A549 (cell line): ENCODE data around the gene ALOX15B. TPM values are rescaled to one million over a fixed set of nuclear protein-coding genes. Genes with fewer than 3 reads are reported as not detected.

Experiments used
- ATAC-seq, 2 experiments: fragments of 200-7000 bp in 1 of 2; fragments of >200 bp in 1 of 2; cut with Nextera tagmentation in 1 of 2; cut with Tn5 transposase in 1 of 2; 3 replicates each; pipeline versions ENCODE4 v1.8.0 to v1.9.1; 2018 to 2020; ENCODE audit warnings: mild to moderate bottlenecking in 1 of 2, moderate library complexity in 1 of 2
- CTCF ChIA-PET: fragments of 300-600 bp; sonication (Branson Sonifier 250); formaldehyde crosslinking; extraction: SDS; loops from one replicate; lab custom pipeline; 2021; ENCODE audit warnings: antibody characterized with exemption, inconsistent platforms; lab: Yijun Ruan, JAX
- POLR2A ChIA-PET: fragments of 350-600 bp; formaldehyde crosslinking; extraction: SDS; loops from one replicate; lab custom pipeline; 2021; ENCODE audit warnings: antibody characterized with exemption, inconsistent platforms; lab: Yijun Ruan, JAX
- DNase-seq, 2 experiments: peaks; one replicate each; pipeline versions ENCODE4 v3.0.0 to v3.0.0-alpha.2; 2011 to 2016; ENCODE audit warnings: low read depth in 1 of 2, low spot score in 1 of 2
- FAIRE-seq: peaks from 2 replicates; lab custom pipeline; 2011; peaks lifted over from hg19 to GRCh38; lab: Jason Lieb, UNC
- H3K27ac ChIP-seq, 2 experiments: fragments of >200 bp; sonication (Bioruptor Twin); formaldehyde crosslinking; 3 replicates each; pipeline ENCODE4 v1.5.1; 2016 to 2017
- H3K4me1 ChIP-seq: fragments of >200 bp; sonication (Bioruptor Twin); formaldehyde crosslinking; 3 replicates; pipeline ENCODE4 v1.6.1; 2016
- H3K4me2 ChIP-seq: fragments of >200 bp; sonication (Bioruptor Twin); formaldehyde crosslinking; 3 replicates; pipeline ENCODE4 v1.6.1; 2016
- H3K4me3 ChIP-seq: fragments of >200 bp; sonication (Bioruptor Twin); formaldehyde crosslinking; 3 replicates; pipeline ENCODE4 v1.5.1; 2016
- H3K9me3 ChIP-seq: fragments of >200 bp; sonication (Bioruptor Twin); formaldehyde crosslinking; 3 replicates; pipeline ENCODE4 v1.6.1; 2016
- BCL3 ChIP-seq: fragments of >200 bp; sonication (Bioruptor Twin); formaldehyde crosslinking; IDR thresholded peaks from 3 replicates; pipeline ENCODE4 v1.6.1; 2016
- BHLHE40 ChIP-seq: IDR thresholded peaks from 2 replicates; pipeline ENCODE4 v1.6.1; 2012; ENCODE audit warnings: low read depth, low read length, inconsistent platforms
- EHMT2 ChIP-seq: fragments of 200-600 bp; sonication (generic); IDR thresholded peaks from 2 replicates; pipeline ENCODE4 v1.6.1; 2016; ENCODE audit warnings: antibody characterized with exemption, low read depth, mild to moderate bottlenecking, moderate library complexity
- ELK1 ChIP-seq: fragments of 150-350 bp; IDR thresholded peaks from 2 replicates; pipeline ENCODE4 v1.6.1; 2014; ENCODE audit warnings: low read depth, mild to moderate bottlenecking, low read length
- EP300 ChIP-seq, 2 experiments: fragments of >200 bp; sonication (Bioruptor Twin); formaldehyde crosslinking; IDR thresholded peaks; 2 replicates in 1 of 2; 3 replicates in 1 of 2; pipeline ENCODE4 v1.6.1; 2016 to 2017
- FOSB ChIP-seq: fragments of 250-450 bp; sonication (Bioruptor Pico); IDR thresholded peaks from 2 replicates; pipeline ENCODE4 v1.5.0; 2020; ENCODE audit warnings: mild to moderate bottlenecking, moderate library complexity
- FOXS1 ChIP-seq: fragments of 250-450 bp; sonication (Bioruptor Pico); IDR thresholded peaks from 2 replicates; pipeline ENCODE4 v1.5.0; 2020; ENCODE audit warnings: mild to moderate bottlenecking, moderate library complexity
- GATA3 ChIP-seq: IDR thresholded peaks from 2 replicates; pipeline ENCODE4 v1.6.1; 2012; ENCODE audit warnings: borderline replicate concordance
- HOXB13 ChIP-seq: fragments of 250-450 bp; sonication (Bioruptor Pico); IDR thresholded peaks from 2 replicates; pipeline ENCODE4 v1.5.0; 2020; ENCODE audit warnings: low read depth, mild to moderate bottlenecking, moderate library complexity
- KDM5A ChIP-seq: fragments of 200-600 bp; sonication (generic); IDR thresholded peaks from 2 replicates; pipeline ENCODE4 v1.6.1; 2016; ENCODE audit warnings: antibody characterized with exemption, mild to moderate bottlenecking
- NR3C1 ChIP-seq: fragments of >200 bp; sonication (Bioruptor Twin); formaldehyde crosslinking; IDR thresholded peaks from 3 replicates; pipeline ENCODE4 v1.6.1; 2017
- PBX3 ChIP-seq: IDR thresholded peaks from 2 replicates; pipeline ENCODE4 v1.6.1; 2012
- PHF8 ChIP-seq: fragments of 200-600 bp; sonication (generic); IDR thresholded peaks from 2 replicates; pipeline ENCODE4 v1.6.1; 2016; ENCODE audit warnings: low read depth, mild to moderate bottlenecking, antibody characterized with exemption, moderate library complexity, borderline replicate concordance
- POLR2AphosphoS2 ChIP-seq: conservative IDR thresholded peaks from 2 replicates; pipeline ENCODE4 v1.6.1; 2012; ENCODE audit warnings: low read length, improper control_type of control experiment, inconsistent platforms
- RAD21 ChIP-seq, 2 experiments: fragments of >200 bp in 1 of 2; sonication (Bioruptor Twin) in 1 of 2; formaldehyde crosslinking in 1 of 2; IDR thresholded peaks in 1 of 2; conservative IDR thresholded peaks in 1 of 2; 2 replicates in 1 of 2; 3 replicates in 1 of 2; pipeline ENCODE4 v1.6.1; 2012 to 2018; ENCODE audit warnings: inconsistent platforms in 1 of 2
- RCOR1 ChIP-seq: fragments of 150-350 bp; IDR thresholded peaks from 2 replicates; pipeline ENCODE4 v1.6.1; 2014; ENCODE audit warnings: antibody characterized with exemption, low read length, low read depth
- TP53 ChIP-seq: fragments of 250-450 bp; sonication (Bioruptor Pico); IDR thresholded peaks from 2 replicates; pipeline ENCODE4 v1.5.0; 2021; ENCODE audit warnings: mild to moderate bottlenecking, moderate library complexity
- ZFP36 ChIP-seq: fragments of 450-650 bp; IDR thresholded peaks from 2 replicates; pipeline ENCODE4 v1.6.1; 2014; ENCODE audit warnings: borderline replicate concordance; ENCODE audit not compliant: partially characterized antibody
- ZNF302 ChIP-seq: fragments of 250-450 bp; sonication (Bioruptor Pico); IDR thresholded peaks from 2 replicates; pipeline ENCODE4 v1.9.0; 2021; ENCODE audit warnings: inconsistent platforms, mild to moderate bottlenecking, moderate library complexity
- WGBS: methylation state at CpG from one replicate; pipeline ENCODE4 v1.1.6; 2017; ENCODE audit errors: missing lambda C conversion rate; 5-methylcytosine and 5-hydroxymethylcytosine counted together
- polyA minus RNA-seq: library from RNA; depleted of rRNA, polyadenylated mRNA; stranded (reverse); fragments of >200 nt; gene quantifications from 2 replicates; pipeline ENCODE4 v1.2.3, GENCODE V29; 2011; rRNA and poly(A)+ RNA removed
- polyA plus RNA-seq, 4 experiments: library from polyadenylated mRNA; depleted of rRNA in 3 of 4; stranded (reverse); fragments of >200 nt; fragmentation: RNase III in 1 of 4; extraction: RNeasy Plus Mini Kit Qiagen cat#74134 plus additional on column Dnase treatment in 1 of 4; gene quantifications; 2 replicates in 3 of 4; 3 replicates in 1 of 4; pipeline ENCODE4 v1.2.3, GENCODE V29; 2011 to 2017
- TF ChIP-seq, protein P1 (sequence below): fragments of 200-600 bp; sonication (generic); IDR thresholded peaks from 2 replicates; pipeline ENCODE4 v1.6.1; 2016; ENCODE audit warnings: antibody characterized with exemption, mild to moderate bottlenecking, moderate library complexity

Gene ALOX15B, protein sequence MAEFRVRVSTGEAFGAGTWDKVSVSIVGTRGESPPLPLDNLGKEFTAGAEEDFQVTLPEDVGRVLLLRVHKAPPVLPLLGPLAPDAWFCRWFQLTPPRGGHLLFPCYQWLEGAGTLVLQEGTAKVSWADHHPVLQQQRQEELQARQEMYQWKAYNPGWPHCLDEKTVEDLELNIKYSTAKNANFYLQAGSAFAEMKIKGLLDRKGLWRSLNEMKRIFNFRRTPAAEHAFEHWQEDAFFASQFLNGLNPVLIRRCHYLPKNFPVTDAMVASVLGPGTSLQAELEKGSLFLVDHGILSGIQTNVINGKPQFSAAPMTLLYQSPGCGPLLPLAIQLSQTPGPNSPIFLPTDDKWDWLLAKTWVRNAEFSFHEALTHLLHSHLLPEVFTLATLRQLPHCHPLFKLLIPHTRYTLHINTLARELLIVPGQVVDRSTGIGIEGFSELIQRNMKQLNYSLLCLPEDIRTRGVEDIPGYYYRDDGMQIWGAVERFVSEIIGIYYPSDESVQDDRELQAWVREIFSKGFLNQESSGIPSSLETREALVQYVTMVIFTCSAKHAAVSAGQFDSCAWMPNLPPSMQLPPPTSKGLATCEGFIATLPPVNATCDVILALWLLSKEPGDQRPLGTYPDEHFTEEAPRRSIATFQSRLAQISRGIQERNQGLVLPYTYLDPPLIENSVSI
- polyA plus RNA-seq (2011; rRNA removed) (not detected in 2 replicates), polyA plus RNA-seq (2017; fragmentation: RNase III; extraction: RNeasy Plus Mini Kit Qiagen cat#74134 plus additional on column Dnase treatment) (not detected in 3 replicates), polyA minus RNA-seq (not detected in 2 replicates)
- polyA plus RNA-seq (2012; cell fraction: cytosol; rRNA removed) = 0.03 TPM in 1 of 2 replicates, not detected in the other
- 0.02 and 0.05 TPM in 2 replicates for polyA plus RNA-seq (2012; cell fraction: nucleus; rRNA removed)

GRCh38 chr17:8038954-8039610 lies at the start of gene ALOX15B:
TSS of gene ALOX15B (plus strand) at chr17:8039059. CDS start at chr17:8039156, 97 bp downstream.
- Histone ChIP-seq H3K4me2 (no peak within 1 kb of the TSS), H3K4me3 (no peak within 1 kb of the TSS), H3K27ac (no peak within 1 kb of the TSS; a peak in 1 of 6 replicates), H3K4me1 (no peaks in the 10 kb centered on the region), H3K9me3 (no peaks in the 10 kb centered on the region)
- ChIA-PET CTCF (interaction anchor here (1.0 to 11.7 kb wide), 11 partner anchors 10 to 296 kb away, joined by 3 to 229 read pairs (median 41); partner anchors contain the start of gene RNF227), POLR2A (no interaction called here)
- no peak for FAIRE-seq
- TF ChIP-seq EP300 (IDR thresholded peaks at IDR 0.05) (no peak), NR3C1 (no peak), ELK1 (no peak), RAD21 (conservative IDR thresholded peaks at IDR 0.05 in 1 of 2, IDR thresholded peaks at IDR 0.05 in 1 of 2) (no peak), PBX3 (no peak), FOSB (CRISPR knock-in tag) (no peak), BHLHE40 (no peak), POLR2AphosphoS2 (no peak), GATA3 (no peak), ZFP36 (no peak), KDM5A (no peak), RCOR1 (no peak), ZNF302 (CRISPR knock-in tag) (no peak), HOXB13 (CRISPR knock-in tag) (no peak)
- WGBS = 84% methylated on average over 20 of the region's 37 CpGs
- ATAC-seq = no peak
- DNase-seq = no peak

DNA sequence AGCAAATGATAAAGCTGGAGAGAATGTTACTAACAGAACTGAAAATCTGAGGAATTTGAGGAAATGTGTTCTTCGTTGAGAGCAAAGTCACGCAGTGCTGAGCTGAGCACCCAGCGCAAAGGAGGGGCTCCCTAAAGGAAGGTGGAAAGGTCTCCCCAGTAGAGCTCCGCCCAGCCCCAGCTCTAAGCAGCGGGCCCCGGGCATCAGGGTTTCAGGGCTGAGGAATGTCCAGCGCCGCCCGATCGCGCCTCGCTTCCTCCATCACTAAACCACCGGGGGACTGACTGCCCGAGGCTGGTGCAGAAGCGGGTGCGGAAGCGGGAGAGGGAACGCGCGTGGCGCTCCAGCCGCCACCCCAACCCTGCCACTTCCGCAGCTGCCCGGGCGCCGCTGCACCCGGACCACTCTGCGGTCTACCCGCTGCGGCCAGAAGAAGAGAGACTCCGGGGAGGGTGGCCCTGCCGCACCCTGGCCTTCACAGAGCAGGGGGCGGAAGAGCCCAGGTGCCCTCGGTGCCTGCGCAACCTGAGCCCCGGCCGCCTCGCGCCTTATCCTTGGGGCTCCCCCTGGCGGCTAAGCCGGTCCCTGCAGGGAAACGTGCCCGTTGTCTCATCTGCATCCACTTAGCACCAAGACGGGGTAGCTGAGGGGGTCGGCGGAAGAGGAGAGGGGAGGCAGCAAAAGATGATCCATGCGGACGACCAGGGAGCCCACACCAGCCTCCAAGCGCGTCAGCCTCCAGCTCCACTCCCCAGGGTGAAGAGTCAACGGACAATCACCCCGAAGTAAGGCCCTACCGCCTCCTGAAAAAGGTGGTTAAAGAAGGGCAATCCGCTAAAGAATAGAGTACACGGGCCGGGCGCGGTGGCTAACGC lies 48.8 kb upstream of the ALOX15B start:
- POLR2A ChIA-PET = interaction anchor here (0.8 to 2.0 kb wide), 6 partner anchors 57 to 133 kb away, joined by 4 to 12 read pairs (median 9); partner anchors contain the start of genes CYB5D1, NAA38 and RNF227
- Histone ChIP-seq H3K9me3 (no peaks in the 10 kb centered on the region), H3K4me2 (peak overlapping the region; percentile 84), H3K27ac (peak overlapping the region; percentile 83 to 93), H3K4me3 (peak overlapping the region; percentile 58), H3K4me1 (no peaks in the 10 kb centered on the region)
- DNase-seq (peak; percentile 88 to 97), FAIRE-seq (no peak), ATAC-seq (peak; percentile 90 to 93)
- CTCF ChIA-PET = interaction anchor here (0.5 to 19.3 kb wide), 70 partner anchors 7 to 944 kb away, joined by 3 to 470 read pairs (median 6); partner anchors contain the start of genes CHD3, CNTROB, DNAH2 and GUCY2D
- WGBS = 8% methylated on average over 44 of the region's 59 CpGs
- TF ChIP-seq ELK1 (no peak), FOXS1 (no peak), BCL3 (peak; percentile 40; the same call in 1 of the 3 replicates), HOXB13 (CRISPR knock-in tag) (no peak; the same call in 1 of the 2 replicates), KDM5A (no peak), TP53 (CRISPR knock-in tag) (peak; percentile 87), ZFP36 (no peak), PHF8 (peak; percentile 67; the same call in 1 of the 2 replicates), EHMT2 (no peak)
- TF ChIP-seq, protein P1, sequence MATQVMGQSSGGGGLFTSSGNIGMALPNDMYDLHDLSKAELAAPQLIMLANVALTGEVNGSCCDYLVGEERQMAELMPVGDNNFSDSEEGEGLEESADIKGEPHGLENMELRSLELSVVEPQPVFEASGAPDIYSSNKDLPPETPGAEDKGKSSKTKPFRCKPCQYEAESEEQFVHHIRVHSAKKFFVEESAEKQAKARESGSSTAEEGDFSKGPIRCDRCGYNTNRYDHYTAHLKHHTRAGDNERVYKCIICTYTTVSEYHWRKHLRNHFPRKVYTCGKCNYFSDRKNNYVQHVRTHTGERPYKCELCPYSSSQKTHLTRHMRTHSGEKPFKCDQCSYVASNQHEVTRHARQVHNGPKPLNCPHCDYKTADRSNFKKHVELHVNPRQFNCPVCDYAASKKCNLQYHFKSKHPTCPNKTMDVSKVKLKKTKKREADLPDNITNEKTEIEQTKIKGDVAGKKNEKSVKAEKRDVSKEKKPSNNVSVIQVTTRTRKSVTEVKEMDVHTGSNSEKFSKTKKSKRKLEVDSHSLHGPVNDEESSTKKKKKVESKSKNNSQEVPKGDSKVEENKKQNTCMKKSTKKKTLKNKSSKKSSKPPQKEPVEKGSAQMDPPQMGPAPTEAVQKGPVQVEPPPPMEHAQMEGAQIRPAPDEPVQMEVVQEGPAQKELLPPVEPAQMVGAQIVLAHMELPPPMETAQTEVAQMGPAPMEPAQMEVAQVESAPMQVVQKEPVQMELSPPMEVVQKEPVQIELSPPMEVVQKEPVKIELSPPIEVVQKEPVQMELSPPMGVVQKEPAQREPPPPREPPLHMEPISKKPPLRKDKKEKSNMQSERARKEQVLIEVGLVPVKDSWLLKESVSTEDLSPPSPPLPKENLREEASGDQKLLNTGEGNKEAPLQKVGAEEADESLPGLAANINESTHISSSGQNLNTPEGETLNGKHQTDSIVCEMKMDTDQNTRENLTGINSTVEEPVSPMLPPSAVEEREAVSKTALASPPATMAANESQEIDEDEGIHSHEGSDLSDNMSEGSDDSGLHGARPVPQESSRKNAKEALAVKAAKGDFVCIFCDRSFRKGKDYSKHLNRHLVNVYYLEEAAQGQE = no peak
